ENCODE measurements around the gene SEC31A.

- no peak for TF ChIP-seq CTCF (IDR thresholded peaks at IDR 0.05)
- no peak for TF ChIP-seq POLR2A (IDR thresholded peaks at IDR 0.05)
Observed at GRCh38 chr4:82909326-82909725, 18.4 kb upstream of the SEC31A start.

All from prostate gland (tissue), 2 donors.